Measurements from ENCODE around the gene ZNF829. TPM values are rescaled to one million over a fixed set of nuclear protein-coding genes. Genes with fewer than 3 reads are reported as not detected.

ZNF829 gene
- total and polyA plus RNA-seq, 2 experiments from 2014 or later = 5.9 to 8.5 TPM

DNA sequence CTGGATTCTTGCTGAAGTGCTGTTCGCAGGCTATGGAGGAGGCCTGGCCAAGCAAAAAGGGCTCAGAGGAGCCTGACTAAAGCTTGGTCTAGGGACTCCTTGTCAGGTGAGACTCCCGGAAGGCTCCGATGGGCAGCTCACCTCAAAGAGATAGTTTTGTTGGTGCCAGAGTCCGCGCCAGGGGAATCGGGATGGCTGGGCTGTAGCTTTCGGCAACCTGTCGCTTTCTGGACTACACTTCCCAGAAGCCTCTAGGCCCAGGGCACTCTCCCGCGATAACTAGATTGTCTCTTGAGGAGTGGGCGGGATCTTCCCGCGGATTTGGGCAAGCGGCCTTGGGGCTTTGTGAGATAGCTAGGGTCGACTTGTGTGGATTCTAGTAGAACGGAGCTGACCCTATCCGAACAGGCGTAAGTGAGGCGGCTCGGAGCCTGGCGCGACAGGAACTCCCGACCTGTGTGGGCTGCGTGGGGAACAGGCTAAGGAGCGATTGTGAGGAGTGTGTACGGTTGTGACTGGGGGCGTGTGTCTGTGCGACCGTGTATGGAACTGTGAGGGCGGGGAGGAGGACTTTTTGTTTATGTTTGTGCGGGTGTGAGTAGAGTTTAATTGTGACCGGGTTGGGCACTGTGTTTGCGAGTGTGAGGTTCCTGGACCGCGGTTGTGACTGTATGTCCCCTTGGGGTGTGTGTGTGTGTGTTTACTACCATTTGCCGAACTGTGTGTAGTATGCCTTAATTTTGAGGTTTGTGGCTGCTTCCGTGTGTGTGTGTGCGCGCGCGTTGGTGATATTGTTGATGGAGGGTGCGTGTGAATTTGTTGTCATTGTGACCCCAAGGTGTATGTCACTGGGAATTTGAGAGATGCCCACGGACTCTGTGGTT is 65.3 kb downstream of the ZNF829 start, which contains the start of gene ZNF345 (continued):
- TF ChIP-seq, protein P1, sequence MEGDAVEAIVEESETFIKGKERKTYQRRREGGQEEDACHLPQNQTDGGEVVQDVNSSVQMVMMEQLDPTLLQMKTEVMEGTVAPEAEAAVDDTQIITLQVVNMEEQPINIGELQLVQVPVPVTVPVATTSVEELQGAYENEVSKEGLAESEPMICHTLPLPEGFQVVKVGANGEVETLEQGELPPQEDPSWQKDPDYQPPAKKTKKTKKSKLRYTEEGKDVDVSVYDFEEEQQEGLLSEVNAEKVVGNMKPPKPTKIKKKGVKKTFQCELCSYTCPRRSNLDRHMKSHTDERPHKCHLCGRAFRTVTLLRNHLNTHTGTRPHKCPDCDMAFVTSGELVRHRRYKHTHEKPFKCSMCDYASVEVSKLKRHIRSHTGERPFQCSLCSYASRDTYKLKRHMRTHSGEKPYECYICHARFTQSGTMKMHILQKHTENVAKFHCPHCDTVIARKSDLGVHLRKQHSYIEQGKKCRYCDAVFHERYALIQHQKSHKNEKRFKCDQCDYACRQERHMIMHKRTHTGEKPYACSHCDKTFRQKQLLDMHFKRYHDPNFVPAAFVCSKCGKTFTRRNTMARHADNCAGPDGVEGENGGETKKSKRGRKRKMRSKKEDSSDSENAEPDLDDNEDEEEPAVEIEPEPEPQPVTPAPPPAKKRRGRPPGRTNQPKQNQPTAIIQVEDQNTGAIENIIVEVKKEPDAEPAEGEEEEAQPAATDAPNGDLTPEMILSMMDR (conservative IDR thresholded peaks at IDR 0.05; ENCODE audit: low read depth in 2 of 2) = no peak
- no peak for TF ChIP-seq ZNF114 (CRISPR knock-in tag; IDR thresholded peaks at IDR 0.05)
- no peak for TF ChIP-seq EZH2 (IDR thresholded peaks at IDR 0.05; ENCODE audit: low read depth, unreplicated experiment)
- no peak for TF ChIP-seq CREB1 (CRISPR knock-in tag; IDR thresholded peaks at IDR 0.05; ENCODE audit: low read depth)
- TF ChIP-seq EZH2phosphoT487 (IDR thresholded peaks at IDR 0.05; ENCODE audit: unreplicated experiment) = no peak
- TF ChIP-seq ZNF331 (CRISPR knock-in tag; IDR thresholded peaks at IDR 0.05; ENCODE audit: low read depth) = no peak

DNA sequence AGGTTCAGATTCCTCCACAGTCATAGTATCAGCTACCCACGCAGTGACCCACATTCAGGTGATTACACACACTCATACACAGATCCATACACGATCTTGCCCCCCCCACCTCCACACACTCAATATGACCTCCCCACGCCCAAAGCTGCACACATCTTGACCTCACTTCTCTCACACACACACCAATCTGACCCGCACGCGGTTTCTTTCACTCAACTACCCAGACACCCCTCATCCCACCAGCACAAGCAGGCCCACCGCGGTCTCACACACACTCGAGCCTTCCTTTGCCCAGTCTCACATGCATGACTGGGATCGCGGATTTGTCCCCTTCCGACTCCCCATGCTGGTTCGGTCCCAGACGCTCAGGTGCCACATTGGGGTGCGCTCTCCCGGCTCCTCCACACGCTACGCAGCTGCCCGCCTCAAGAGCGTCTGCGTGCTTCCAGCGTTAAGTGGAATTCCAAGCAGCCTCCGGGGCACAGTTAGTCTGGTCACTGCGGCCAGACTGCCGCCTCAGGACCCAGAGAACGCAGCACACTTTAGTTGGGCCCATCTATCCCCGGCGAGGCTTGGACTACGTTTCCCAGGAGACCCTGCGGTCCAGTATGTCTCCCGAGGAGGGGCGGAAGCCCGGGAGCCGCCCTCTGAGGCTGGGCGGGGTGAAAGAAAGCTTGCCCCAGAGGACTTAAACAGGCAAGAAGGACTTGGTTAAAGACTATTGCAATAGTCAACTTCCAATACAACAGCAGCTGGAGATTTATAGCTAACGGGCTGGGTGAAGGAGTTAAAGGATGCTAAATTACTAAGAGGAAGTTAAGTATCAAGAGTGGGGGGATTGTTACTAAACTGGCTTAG is 66.2 kb downstream of the ZNF829 start:
- Histone ChIP-seq H3K9me2 (ENCODE audit: insufficient read depth) (no peaks in the 10 kb centered on the region), H3K79me2 (replicated peaks; ENCODE audit: insufficient read depth) (peaks cover 46% of the 10 kb centered on the region), H2AFZ (peak overlapping the region; percentile 95), H3K36me3 (ENCODE audit: insufficient read depth) (no peaks in the 10 kb centered on the region), H4K20me1 (replicated peaks; ENCODE audit: insufficient read depth) (no peaks in the 10 kb centered on the region), H3K4me2 (peak overlapping the region; percentile 75), H3K4me1 (ENCODE audit: insufficient read depth) (peaks cover 3% of the 10 kb centered on the region; the same call in 1 of the 2 replicates), H3F3A (replicated peaks; ENCODE audit: low read depth) (no peaks in the 10 kb centered on the region), H3K27ac (ENCODE audit: low read depth) (0 out of 2 replicates have a peak overlapping the region, but pooled peaks have one; percentile 47), H3K27me3 (ENCODE audit: insufficient read depth) (no peaks in the 10 kb centered on the region), H3K4me3 (peak overlapping the region; percentile 73)
- H3K36me3 Mint-ChIP-seq (ENCODE audit: low read depth) = peaks cover 48% of the 10 kb centered on the region
- peaks cover 5% of the 10 kb centered on the region; the same call in 1 of the 3 replicates for H3K4me1 Mint-ChIP-seq
- DNase-seq (ENCODE audit: low spot score) (peak; percentile 96), ATAC-seq (peak; percentile 96)
- peaks cover 15% of the 10 kb centered on the region; the same call in 2 of the 3 replicates for H3K9me3 Mint-ChIP-seq
- no peak overlapping the region for H3K4me3 Mint-ChIP-seq
- TF ChIP-seq NANOG (IDR thresholded peaks at IDR 0.05; ENCODE audit: borderline replicate concordance) = no peak
- peak; percentile 74 for TF ChIP-seq POLR2AphosphoS5 (IDR thresholded peaks at IDR 0.05; ENCODE audit: low read depth)
- no peak for TF ChIP-seq JUNB (IDR thresholded peaks at IDR 0.05; ENCODE audit: unreplicated experiment)
- TF ChIP-seq, protein P2, sequence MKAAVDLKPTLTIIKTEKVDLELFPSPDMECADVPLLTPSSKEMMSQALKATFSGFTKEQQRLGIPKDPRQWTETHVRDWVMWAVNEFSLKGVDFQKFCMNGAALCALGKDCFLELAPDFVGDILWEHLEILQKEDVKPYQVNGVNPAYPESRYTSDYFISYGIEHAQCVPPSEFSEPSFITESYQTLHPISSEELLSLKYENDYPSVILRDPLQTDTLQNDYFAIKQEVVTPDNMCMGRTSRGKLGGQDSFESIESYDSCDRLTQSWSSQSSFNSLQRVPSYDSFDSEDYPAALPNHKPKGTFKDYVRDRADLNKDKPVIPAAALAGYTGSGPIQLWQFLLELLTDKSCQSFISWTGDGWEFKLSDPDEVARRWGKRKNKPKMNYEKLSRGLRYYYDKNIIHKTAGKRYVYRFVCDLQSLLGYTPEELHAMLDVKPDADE (IDR thresholded peaks at IDR 0.05) = peak; percentile 82
- TF ChIP-seq, protein P3, sequence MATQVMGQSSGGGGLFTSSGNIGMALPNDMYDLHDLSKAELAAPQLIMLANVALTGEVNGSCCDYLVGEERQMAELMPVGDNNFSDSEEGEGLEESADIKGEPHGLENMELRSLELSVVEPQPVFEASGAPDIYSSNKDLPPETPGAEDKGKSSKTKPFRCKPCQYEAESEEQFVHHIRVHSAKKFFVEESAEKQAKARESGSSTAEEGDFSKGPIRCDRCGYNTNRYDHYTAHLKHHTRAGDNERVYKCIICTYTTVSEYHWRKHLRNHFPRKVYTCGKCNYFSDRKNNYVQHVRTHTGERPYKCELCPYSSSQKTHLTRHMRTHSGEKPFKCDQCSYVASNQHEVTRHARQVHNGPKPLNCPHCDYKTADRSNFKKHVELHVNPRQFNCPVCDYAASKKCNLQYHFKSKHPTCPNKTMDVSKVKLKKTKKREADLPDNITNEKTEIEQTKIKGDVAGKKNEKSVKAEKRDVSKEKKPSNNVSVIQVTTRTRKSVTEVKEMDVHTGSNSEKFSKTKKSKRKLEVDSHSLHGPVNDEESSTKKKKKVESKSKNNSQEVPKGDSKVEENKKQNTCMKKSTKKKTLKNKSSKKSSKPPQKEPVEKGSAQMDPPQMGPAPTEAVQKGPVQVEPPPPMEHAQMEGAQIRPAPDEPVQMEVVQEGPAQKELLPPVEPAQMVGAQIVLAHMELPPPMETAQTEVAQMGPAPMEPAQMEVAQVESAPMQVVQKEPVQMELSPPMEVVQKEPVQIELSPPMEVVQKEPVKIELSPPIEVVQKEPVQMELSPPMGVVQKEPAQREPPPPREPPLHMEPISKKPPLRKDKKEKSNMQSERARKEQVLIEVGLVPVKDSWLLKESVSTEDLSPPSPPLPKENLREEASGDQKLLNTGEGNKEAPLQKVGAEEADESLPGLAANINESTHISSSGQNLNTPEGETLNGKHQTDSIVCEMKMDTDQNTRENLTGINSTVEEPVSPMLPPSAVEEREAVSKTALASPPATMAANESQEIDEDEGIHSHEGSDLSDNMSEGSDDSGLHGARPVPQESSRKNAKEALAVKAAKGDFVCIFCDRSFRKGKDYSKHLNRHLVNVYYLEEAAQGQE (IDR thresholded peaks at IDR 0.05; ENCODE audit: unreplicated experiment) = no peak
- H3K27me3 Mint-ChIP-seq (ENCODE audit: insufficient read depth, low read depth, poor library complexity) = peaks cover 2% of the 10 kb centered on the region
- no peak overlapping the region for H3K27ac Mint-ChIP-seq

Data from GM23338 (cell line).